Hair follicle dermal papilla cell (primary cell): ENCODE data around the gene CDK8. TPM values are rescaled to one million over a fixed set of nuclear protein-coding genes. Genes with fewer than 3 reads are reported as not detected.

Experiments used
- small RNA-seq: library from RNA; depleted of rRNA; stranded (forward); fragments of <200 nt; gene quantifications from one replicate; pipeline ENCODE3, GENCODE V24; 2012
- total RNA-seq: library from RNA; depleted of rRNA; stranded (reverse); fragments of >200 nt; gene quantifications from 2 replicates; pipeline ENCODE4 v1.2.3, GENCODE V29; 2012

CDK8 gene
- total RNA-seq = 14.5 and 16.7 TPM in 2 replicates

DNA sequence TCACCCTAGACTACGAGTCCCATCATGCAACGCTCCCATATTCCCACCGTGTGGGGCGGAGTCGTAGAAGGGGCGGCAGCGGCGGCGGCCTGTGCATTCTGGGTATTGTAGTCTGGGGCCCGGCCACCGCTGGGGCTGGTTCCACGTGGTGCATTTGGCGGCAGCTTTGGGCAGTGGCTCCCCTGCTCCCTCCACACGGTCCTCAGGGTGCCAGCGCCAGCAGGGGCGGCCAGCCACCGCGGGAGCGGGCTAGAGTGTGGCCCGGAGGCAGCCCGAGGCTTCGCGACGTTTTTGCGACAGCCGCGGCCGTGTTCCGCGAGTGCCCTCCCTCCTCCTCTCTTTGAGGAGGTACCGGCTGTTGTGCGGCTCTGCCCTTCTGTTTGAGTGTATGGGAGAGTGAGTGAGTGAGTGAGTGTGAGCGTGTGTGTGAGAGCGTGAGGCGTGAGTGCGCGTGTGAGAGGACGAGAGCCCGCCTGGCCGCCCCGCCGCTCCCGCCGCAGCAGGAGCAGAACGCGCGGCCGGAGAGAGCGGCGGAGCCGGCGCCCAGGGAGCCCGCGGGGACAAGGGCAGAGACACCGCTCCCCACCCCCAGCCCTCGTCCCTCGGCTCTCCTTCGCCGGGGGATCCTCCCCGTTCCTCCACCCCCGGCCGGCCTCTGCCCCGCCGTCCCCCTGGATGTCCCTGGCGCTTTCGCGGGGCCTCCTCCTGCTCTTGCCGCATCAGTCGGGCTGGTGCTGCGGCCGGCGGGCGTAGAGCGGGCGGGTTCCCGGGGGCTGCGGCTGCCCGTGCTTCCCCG lies at the start of gene CDK8:
TSS of gene CDK8 (plus strand) at position 343 of the 796 bp plus-strand sequence. CDS start 513 bp downstream, outside the sequence.

GRCh38 chr13:26221721-26222519 lies 32.0 kb upstream of the CDK8 start, which contains the start of gene RNF6:
RNF6 (minus strand) TSS chr13:26222314; CDS start chr13:26219649, 2,665 bp downstream.

Small RNAs within 50 kb of the gene (small RNA-seq; reads per million reads assigned to genes)
- not detected for gene RF02271

Other genes starting within 250 kb of the CDK8 start
- gene SHISA2, start 202.1 kb upstream of the CDK8 start, total RNA-seq = 0.12 TPM in 1 of 2 replicates, not detected in the other
- gene RNF6, start 31.8 kb upstream of the CDK8 start, total RNA-seq = 54.4 and 67.5 TPM in 2 replicates